Heart left ventricle (tissue), 16 donors: ENCODE measurements around the gene CACNA2D3. TPM values are rescaled to one million over a fixed set of nuclear protein-coding genes. Genes with fewer than 3 reads are reported as not detected.

ENCODE experiments used
- ATAC-seq, 4 donors: fragments of 200-7000 bp; cut with Tn5 transposase; one replicate each; pipeline ENCODE4 v1.9.1; 2020 to 2022; ENCODE audit warnings: moderate library complexity in 4 of 4, mild to moderate bottlenecking in 3 of 4, moderate number of reproducible peaks in 1 of 4
- DNase-seq, 5 donors: peaks; one replicate each; pipeline ENCODE4 v3.0.0-alpha.2; 2020
- H3K27ac ChIP-seq, 12 donors: fragments of 200-600 bp; sonication (generic) in 4 of 12; one replicate each; pipeline versions ENCODE4 v1.5.0 to v1.8.0; 2016 to 2022; ENCODE audit warnings: mild to moderate bottlenecking in 2 of 12
- H3K27me3 ChIP-seq, 9 donors: fragments of 200-600 bp; sonication (generic) in 2 of 9; one replicate each; pipeline versions ENCODE4 v1.5.1 to v1.8.0; 2016 to 2022; ENCODE audit warnings: mild to moderate bottlenecking in 3 of 9
- H3K36me3 ChIP-seq, 9 donors: fragments of 200-600 bp; sonication (generic) in 2 of 9; one replicate each; pipeline versions ENCODE4 v1.5.0 to v1.8.0; 2018 to 2022; ENCODE audit warnings: mild to moderate bottlenecking in 2 of 9
- H3K4me1 ChIP-seq, 12 donors: fragments of 200-600 bp; sonication (generic) in 4 of 12; one replicate each; pipeline versions ENCODE4 v1.5.0 to v1.8.0; 2016 to 2022; ENCODE audit warnings: mild to moderate bottlenecking in 3 of 12
- H3K4me3 ChIP-seq, 12 donors: fragments of 200-600 bp; sonication (generic) in 4 of 12; one replicate each; pipeline versions ENCODE4 v1.5.0 to v1.8.0; 2017 to 2022; ENCODE audit warnings: mild to moderate bottlenecking in 9 of 12, moderate library complexity in 4 of 12
- H3K9me3 ChIP-seq, 12 donors: fragments of 200-600 bp; sonication (generic) in 4 of 12; one replicate each; pipeline versions ENCODE4 v1.5.0 to v1.8.0; 2016 to 2022; ENCODE audit warnings: mild to moderate bottlenecking in 1 of 12
- POLR2A ChIP-seq, 2 donors: fragments of 450-650 bp; IDR thresholded peaks; one replicate each; pipeline ENCODE4 v1.6.1; 2017; ENCODE audit warnings: antibody characterized with exemption in 2 of 2, mild to moderate bottlenecking in 2 of 2, moderate library complexity in 2 of 2
- WGBS, 4 donors: extraction: QIAGEN DNeasy Blood & Tissue Kit in 2 of 4; methylation state at CpG; one replicate each; pipeline versions ENCODE4 v1.1.5 to v1.1.7; 2013 to 2018; 5-methylcytosine and 5-hydroxymethylcytosine counted together
- intact Hi-C, 10 donors: fragments of 100-400 bp; cut with DNase I; formaldehyde crosslinking; loops; one replicate each; pipeline versions ENCODE4 v1.11.1 to v1.14.2; 2022
- polyA plus RNA-seq, 2 donors: library from polyadenylated mRNA; stranded (reverse); fragments of 200-250 nt; gene quantifications; one replicate each; pipeline ENCODE4 v1.2.3, GENCODE V29; 2013
- total RNA-seq, 9 donors: library from RNA; depleted of rRNA in 2 of 9; stranded (reverse); fragments of >200 nt in 2 of 9; fragmentation: NEBNext Ultra II Directional in 3 of 9; extraction: Animal tissue kit (Norgen Biotek cat#: 25700) in 3 of 9; gene quantifications; one replicate each; pipeline versions ENCODE4 v1.1.0 to v1.2.4, GENCODE V29; 2016 to 2023
- TF ChIP-seq, protein P1 (sequence below), 12 donors: fragments of 200-600 bp; sonication (generic) in 4 of 12; IDR thresholded peaks; one replicate each; pipeline versions ENCODE4 v1.5.0 to v1.8.0; 2018 to 2022; ENCODE audit warnings: antibody characterized with exemption in 12 of 12, mild to moderate bottlenecking in 5 of 12
- donor health status: ischemic (EF 13 %, LVEDD 7.1; RV severe dilation, severe dysfunction).
- donor health status: healthy with polysubstance abuse.
- donor health status: DM: no; HTN: yes; CAD: no.
- donor health status: DM: no; HTN: no; CAD: no.
- donor health status: ischemic (EF 25% LVEDD 6.9; RV normal size, moderate dysfunction).
- donor health status: ischemic (EF 25% LVEDD 5.7; RV mildly dilated, moderate dysfunction).
- donor health status: healthy.
- donor health status: DM: yes; HTN: yes; CAD: no.
- donor health status: ischemic (EF 35%, LVEDD 5.7; RV mildly dilated, moderate dysfunction).
- donor health status: nonischemic (EF 11% LVEDD 7.7; RV severe dilation, severe dysfunction).
- donor health status: DM: yes; HTN: yes; CAD: no.
- donor health status: PGD.
- donor health status: ischemic (EF 29% LVEDD 5.4; RV normal size, mild dysfunction).
- donor health status: nonischemic (EF 23%, LVEDD 6.1; RV moderate dilation, normal function).

The CACNA2D3 gene
- total and polyA plus RNA-seq, 11 donors = 0.17 to 25.1 (median 12.8) TPM

DNA sequence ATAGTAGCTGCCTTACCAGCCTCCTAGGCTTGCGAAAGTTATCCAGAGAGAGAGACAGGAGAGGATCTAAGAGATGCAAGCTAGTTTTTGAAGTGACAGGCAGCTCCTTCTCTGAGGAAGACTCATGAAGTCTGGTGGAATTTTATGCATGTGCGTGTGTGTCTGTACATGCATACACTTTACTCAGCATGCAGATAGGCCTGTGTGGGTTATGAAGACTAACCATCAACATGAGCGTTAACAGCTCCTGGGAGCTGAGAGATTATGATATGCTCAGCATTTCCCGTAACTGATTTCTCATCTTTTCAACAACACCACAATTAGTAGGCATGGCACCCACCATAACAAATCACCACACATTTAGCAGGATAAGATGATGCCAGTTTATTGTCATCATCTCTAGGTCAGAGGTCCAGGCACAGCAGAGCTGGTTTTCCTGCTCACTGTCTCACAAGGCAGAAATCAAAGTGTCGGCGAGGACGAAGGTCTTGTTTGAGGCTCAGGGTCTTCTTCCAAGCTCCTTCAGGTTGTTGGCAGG, 239.5 kb downstream of the CACNA2D3 start:
- no peak for TF ChIP-seq POLR2A (IDR thresholded peaks at IDR 0.05)
- TF ChIP-seq, protein P1, sequence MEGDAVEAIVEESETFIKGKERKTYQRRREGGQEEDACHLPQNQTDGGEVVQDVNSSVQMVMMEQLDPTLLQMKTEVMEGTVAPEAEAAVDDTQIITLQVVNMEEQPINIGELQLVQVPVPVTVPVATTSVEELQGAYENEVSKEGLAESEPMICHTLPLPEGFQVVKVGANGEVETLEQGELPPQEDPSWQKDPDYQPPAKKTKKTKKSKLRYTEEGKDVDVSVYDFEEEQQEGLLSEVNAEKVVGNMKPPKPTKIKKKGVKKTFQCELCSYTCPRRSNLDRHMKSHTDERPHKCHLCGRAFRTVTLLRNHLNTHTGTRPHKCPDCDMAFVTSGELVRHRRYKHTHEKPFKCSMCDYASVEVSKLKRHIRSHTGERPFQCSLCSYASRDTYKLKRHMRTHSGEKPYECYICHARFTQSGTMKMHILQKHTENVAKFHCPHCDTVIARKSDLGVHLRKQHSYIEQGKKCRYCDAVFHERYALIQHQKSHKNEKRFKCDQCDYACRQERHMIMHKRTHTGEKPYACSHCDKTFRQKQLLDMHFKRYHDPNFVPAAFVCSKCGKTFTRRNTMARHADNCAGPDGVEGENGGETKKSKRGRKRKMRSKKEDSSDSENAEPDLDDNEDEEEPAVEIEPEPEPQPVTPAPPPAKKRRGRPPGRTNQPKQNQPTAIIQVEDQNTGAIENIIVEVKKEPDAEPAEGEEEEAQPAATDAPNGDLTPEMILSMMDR (IDR thresholded peaks at IDR 0.05) = no peak
- Histone ChIP-seq H3K27me3 (no peaks in the 10 kb centered on the region), H3K9me3 (no peaks in the 10 kb centered on the region), H3K4me1 (peaks cover 0 to 36% (median 16%) of the 10 kb centered on the region in 12 donors), H3K27ac (no peak overlapping the region), H3K4me3 (no peak overlapping the region), H3K36me3 (no peaks in the 10 kb centered on the region)
- 79 to 81% (median 81%) methylated on average over 7 of the region's 7 CpGs for WGBS, 4 donors
- DNase-seq (no peak), ATAC-seq (no peak)
- intact Hi-C loops = loop anchor here in 2 of 10 donors (5.0 to 10.0 kb wide), 2 partner anchors 77 to 425 kb away; no protein-coding TSS in a partner anchor

DNA sequence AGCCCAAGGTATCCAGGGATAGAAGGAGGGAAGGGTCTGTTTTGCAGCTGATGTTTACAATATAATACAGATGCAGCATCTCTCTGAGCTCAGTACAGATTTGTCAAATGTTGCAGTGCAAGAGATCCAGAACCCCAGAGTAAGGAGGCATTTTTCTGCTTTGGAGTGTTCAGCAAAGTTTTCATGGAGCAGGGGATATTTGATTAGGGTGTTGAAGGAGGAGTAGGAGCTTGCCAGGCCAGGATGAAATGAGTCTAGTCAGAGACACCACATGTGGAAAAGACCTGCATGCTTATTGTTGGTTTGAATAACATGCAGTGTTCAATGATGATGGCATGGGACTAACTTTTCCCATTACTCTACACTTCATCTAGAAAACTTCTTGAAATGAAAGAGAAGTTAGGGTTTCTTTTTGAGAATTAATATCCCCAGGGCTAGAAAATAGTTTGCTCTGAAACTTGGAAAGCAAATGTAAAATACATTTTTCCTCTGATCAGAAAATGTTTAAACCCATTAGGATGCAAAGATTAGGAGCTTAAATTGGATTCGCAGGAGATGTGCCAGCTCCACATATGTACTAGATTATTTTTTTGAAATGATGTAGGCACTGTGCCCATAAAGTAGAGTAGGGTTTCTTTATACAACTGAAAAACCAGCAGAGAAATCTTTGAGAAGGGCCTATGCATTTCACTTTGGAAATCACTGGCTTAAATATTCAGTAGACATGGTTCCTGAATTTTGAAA, 243.8 kb downstream of the CACNA2D3 start:
- Histone ChIP-seq H3K36me3 (no peaks in the 10 kb centered on the region), H3K4me3 (no peak overlapping the region), H3K9me3 (no peaks in the 10 kb centered on the region), H3K4me1 (no peaks in the 10 kb centered on the region), H3K27ac (no peak overlapping the region), H3K27me3 (no peaks in the 10 kb centered on the region)
- DNase-seq (no peak), ATAC-seq (no peak)
- intact Hi-C loops = loop anchor here in 1 of 10 donors (10.0 kb wide), 1 partner anchor 81 kb away; no protein-coding TSS in a partner anchor
- WGBS, 4 donors = 87 to 90% (median 88%) methylated on average over 1 of the region's 1 CpG
- TF ChIP-seq, protein P1 (IDR thresholded peaks at IDR 0.05) = no peak
- no peak for TF ChIP-seq POLR2A (IDR thresholded peaks at IDR 0.05)

DNA sequence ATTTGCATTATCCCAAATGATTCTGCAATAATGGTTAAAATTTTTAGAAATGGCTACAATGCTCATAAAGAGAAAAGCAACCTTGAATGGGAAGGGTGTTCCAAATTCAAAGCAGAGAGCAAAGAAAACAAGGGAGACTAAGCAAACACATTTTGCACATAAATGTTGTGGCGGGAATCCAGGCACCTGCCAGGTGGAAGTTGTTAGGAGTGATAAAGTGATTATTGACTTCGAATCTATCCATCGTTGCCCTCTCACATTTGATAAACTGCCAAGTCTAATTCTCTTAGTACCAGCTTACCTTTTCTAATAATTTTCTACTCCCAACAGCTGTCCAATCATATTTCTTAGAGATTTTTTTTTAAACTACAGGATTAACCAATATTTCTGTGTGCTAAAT, 244.5 kb downstream of the CACNA2D3 start:
- 74 to 86% (median 82%) methylated on average over 3 of the region's 3 CpGs for WGBS, 4 donors
- intact Hi-C loops = loop anchor here in 1 of 10 donors (10.0 kb wide), 1 partner anchor 82 kb away; no protein-coding TSS in a partner anchor
- H3K27ac ChIP-seq = no peak overlapping the region
- TF ChIP-seq POLR2A (IDR thresholded peaks at IDR 0.05) = no peak
- TF ChIP-seq, protein P1 (IDR thresholded peaks at IDR 0.05) = no peak
- H3K4me3 ChIP-seq = no peak overlapping the region
- no peaks in the 10 kb centered on the region for H3K4me1 ChIP-seq
- DNase-seq (no peak), ATAC-seq (no peak)
- H3K36me3 ChIP-seq = no peaks in the 10 kb centered on the region
- no peaks in the 10 kb centered on the region for H3K9me3 ChIP-seq
- H3K27me3 ChIP-seq = no peaks in the 10 kb centered on the region

DNA sequence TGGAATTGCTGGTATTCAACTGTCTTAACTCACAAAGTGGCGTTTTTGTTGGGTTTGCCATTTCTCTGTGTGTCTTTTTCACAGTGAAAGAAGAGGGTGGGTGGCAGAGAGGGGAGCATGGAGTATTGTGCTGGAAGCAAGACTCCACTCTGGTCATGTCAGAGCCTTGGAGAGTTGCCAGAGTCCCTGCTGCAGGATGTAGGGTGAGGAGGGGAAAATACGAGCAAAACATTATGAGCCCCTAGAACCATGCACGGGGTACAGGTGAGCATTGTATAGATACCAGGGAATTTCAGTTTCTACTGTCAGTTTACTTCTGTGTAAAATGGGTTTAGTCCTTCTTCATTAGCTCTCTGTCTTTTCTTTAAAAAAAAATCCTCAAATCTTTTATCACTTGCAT, 249.9 kb downstream of the CACNA2D3 start:
- H3K27me3 ChIP-seq = no peaks in the 10 kb centered on the region
- no peaks in the 10 kb centered on the region for H3K36me3 ChIP-seq
- ATAC-seq (no peak), DNase-seq (no peak)
- TF ChIP-seq, protein P1 (IDR thresholded peaks at IDR 0.05) = no peak
- no peak for TF ChIP-seq POLR2A (IDR thresholded peaks at IDR 0.05)
- no peaks in the 10 kb centered on the region for H3K9me3 ChIP-seq
- WGBS, 4 donors = 54 to 61% (median 59%) methylated on average over 3 of the region's 3 CpGs
- no peak overlapping the region for H3K27ac ChIP-seq
- peaks cover 0 to 17% (median 0%) of the 10 kb centered on the region in 12 donors for H3K4me1 ChIP-seq
- H3K4me3 ChIP-seq = no peak overlapping the region
- intact Hi-C loops = loop anchor here in 8 of 10 donors (5.0 to 10.0 kb wide), 6 partner anchors 220 to 437 kb away; no protein-coding TSS in a partner anchor
